ENCODE results near the gene NIP7.

DNA sequence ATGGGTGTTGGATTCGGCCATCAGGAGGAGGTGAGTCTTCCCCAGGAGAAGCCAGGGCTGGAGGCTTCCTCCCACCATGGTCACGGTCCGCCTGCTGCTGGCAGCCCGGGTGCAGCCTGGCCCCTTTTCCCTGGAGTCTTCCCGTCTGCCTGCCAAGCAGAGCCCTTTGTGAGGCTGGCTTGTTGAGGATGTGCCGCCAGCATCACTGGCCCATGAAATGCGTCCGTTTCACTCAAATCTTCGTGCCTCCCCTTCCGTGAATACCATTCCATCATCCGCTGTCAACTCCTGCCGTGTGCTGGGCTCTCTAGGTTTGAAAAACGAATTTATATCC, 18.9 kb upstream of the NIP7 start:
- TF ChIP-seq, protein P1, sequence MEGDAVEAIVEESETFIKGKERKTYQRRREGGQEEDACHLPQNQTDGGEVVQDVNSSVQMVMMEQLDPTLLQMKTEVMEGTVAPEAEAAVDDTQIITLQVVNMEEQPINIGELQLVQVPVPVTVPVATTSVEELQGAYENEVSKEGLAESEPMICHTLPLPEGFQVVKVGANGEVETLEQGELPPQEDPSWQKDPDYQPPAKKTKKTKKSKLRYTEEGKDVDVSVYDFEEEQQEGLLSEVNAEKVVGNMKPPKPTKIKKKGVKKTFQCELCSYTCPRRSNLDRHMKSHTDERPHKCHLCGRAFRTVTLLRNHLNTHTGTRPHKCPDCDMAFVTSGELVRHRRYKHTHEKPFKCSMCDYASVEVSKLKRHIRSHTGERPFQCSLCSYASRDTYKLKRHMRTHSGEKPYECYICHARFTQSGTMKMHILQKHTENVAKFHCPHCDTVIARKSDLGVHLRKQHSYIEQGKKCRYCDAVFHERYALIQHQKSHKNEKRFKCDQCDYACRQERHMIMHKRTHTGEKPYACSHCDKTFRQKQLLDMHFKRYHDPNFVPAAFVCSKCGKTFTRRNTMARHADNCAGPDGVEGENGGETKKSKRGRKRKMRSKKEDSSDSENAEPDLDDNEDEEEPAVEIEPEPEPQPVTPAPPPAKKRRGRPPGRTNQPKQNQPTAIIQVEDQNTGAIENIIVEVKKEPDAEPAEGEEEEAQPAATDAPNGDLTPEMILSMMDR (IDR thresholded peaks at IDR 0.05) = no peak
- TF ChIP-seq POLR2A (IDR thresholded peaks at IDR 0.05) = no peak
